HG03439 (cell line): ENCODE results near the gene EMC9.
"Not testable (repeated sequence)": the region's sequence is repeated elsewhere in the genome, so short reads cannot be mapped to it uniquely, and the experiment has no call there.

Source experiments
- ATAC-seq: cut with Tn5 transposase; IDR thresholded peaks from one replicate; pipeline ENCODE4 v1.9.1; 2021; ENCODE audit warnings: mild to moderate bottlenecking, moderate library complexity; ENCODE audit not compliant: unreplicated experiment

Gene EMC9

GRCh38 chr14:24110523-24110922 is 30.9 kb downstream of the EMC9 start:
- no peak for ATAC-seq

- no peak for ATAC-seq
Measured at GRCh38 chr14:24110060-24110459, 31.3 kb downstream of the EMC9 start.

- no peak for ATAC-seq
Measured at GRCh38 chr14:24108336-24108874, 33.0 kb downstream of the EMC9 start.

GRCh38 chr14:24106672-24107271 is 34.6 kb downstream of the EMC9 start:
- no peak for ATAC-seq

- not testable (repeated sequence) for ATAC-seq
Measured at GRCh38 chr14:24105609-24106239, 35.7 kb downstream of the EMC9 start.

GRCh38 chr14:24103451-24103850 is 37.9 kb downstream of the EMC9 start:
- ATAC-seq: no peak

- ATAC-seq: no peak
Measured at GRCh38 chr14:24102357-24103048, 38.9 kb downstream of the EMC9 start.

- ATAC-seq: no peak
Measured at GRCh38 chr14:24100982-24101494, 40.4 kb downstream of the EMC9 start.

GRCh38 chr14:24100197-24100981 is 41.0 kb downstream of the EMC9 start:
- ATAC-seq: no peak

GRCh38 chr14:24098927-24099813 is 42.2 kb downstream of the EMC9 start:
- no peak for ATAC-seq

GRCh38 chr14:24098229-24098926 is 43.0 kb downstream of the EMC9 start:
- no peak for ATAC-seq

- ATAC-seq: no peak
Measured at GRCh38 chr14:24096545-24097181, 44.7 kb downstream of the EMC9 start.

- ATAC-seq: peak; percentile 61
Measured at GRCh38 chr14:24095271-24096068, 45.9 kb downstream of the EMC9 start.

- no peak for ATAC-seq
Measured at GRCh38 chr14:24094841-24095270, 46.5 kb downstream of the EMC9 start.

- peak; percentile 53 for ATAC-seq
Measured at GRCh38 chr14:24093901-24094840, 47.2 kb downstream of the EMC9 start, which contains the start of gene PCK2. TSS of gene PCK2 (plus strand) at chr14:24094311. CDS start at chr14:24094406, 95 bp downstream.

GRCh38 chr14:24093207-24093900 is 48.0 kb downstream of the EMC9 start:
- no peak for ATAC-seq
